ENCODE data around the gene CD80. TPM values are rescaled to one million over a fixed set of nuclear protein-coding genes. Genes with fewer than 3 reads are reported as not detected.

CD80 gene
- total and polyA plus RNA-seq, 10 of the 15 experiments (the other 5 are each of a cell fraction or from before 2014, with no cell fraction given) = 41.4 to 137 (median 58.1) TPM

GRCh38 chr3:119599558-119600174 is 40.3 kb upstream of the CD80 start:
- Histone ChIP-seq H3K36me3 (ENCODE audit: control insufficient read depth in 2 of 2, insufficient read depth in 2 of 2, low read length in 1 of 2) (no peaks in the 10 kb centered on the region), H3K27me3 (replicated peaks in 1 of 2; ENCODE audit: control insufficient read depth in 2 of 2, insufficient read depth in 2 of 2, low read length in 1 of 2) (no peaks in the 10 kb centered on the region), H3K27ac (ENCODE audit: control insufficient read depth, insufficient read depth) (peak overlapping the region; percentile 87), H2AFZ (ENCODE audit: control insufficient read depth, low read depth, low read length) (peak overlapping the region; percentile 68; the same call in 1 of the 2 replicates), H3K4me3 (peak overlapping the region; percentile 43), H3K79me2 (ENCODE audit: control insufficient read depth, insufficient read depth, low read length) (peaks cover 26% of the 10 kb centered on the region), H3K9me3 (replicated peaks; ENCODE audit: control insufficient read depth, insufficient read depth, low read length) (no peaks in the 10 kb centered on the region), H3K4me2 (ENCODE audit: control insufficient read depth, insufficient read depth) (peak overlapping the region; percentile 80), H3K9ac (ENCODE audit: control insufficient read depth, insufficient read depth, low read length) (peak overlapping the region; percentile 80), H4K20me1 (ENCODE audit: control insufficient read depth, insufficient read depth) (no peaks in the 10 kb centered on the region), H3K4me1 (ENCODE audit: control insufficient read depth, insufficient read depth, low read length) (peaks cover 64% of the 10 kb centered on the region)
- peak; percentile 11 for ATAC-seq
- no TSS peak for BruUV-seq (replicated peaks)
- CTCF ChIA-PET = interaction anchor here (0.6 to 9.5 kb wide), 35 partner anchors 9 to 359 kb away, joined by 3 to 296 read pairs (median 10); partner anchors contain the start of genes ADPRH, B4GALT4, CD80 and COX17
- POLR2A ChIA-PET = interaction anchor here (0.8 to 10.4 kb wide), 25 partner anchors 11 to 305 kb away, joined by 3 to 133 read pairs (median 8); partner anchors contain the start of genes ADPRH, CD80, COX17 and TIMMDC1
- WGBS (ENCODE audit: insufficient coverage, insufficient replicate concordance, low lambda C conversion rate, missing lambda C conversion rate) = 21% methylated on average over 6 of the region's 6 CpGs
- RAD21 ChIA-PET (ENCODE audit: unreplicated experiment) = interaction anchor here (1.0 to 7.2 kb wide), 30 partner anchors 13 to 818 kb away, joined by 3 to 239 read pairs (median 12); partner anchors contain the start of genes ADPRH, ARHGAP31, CD80 and COX17
- in situ Hi-C loops (cut with MboI) (loop anchor here (5.0 kb wide), 1 partner anchor 78 kb away; the partner anchor contains the start of gene COX17), intact Hi-C loops (cut with micrococcal nuclease; ENCODE audit: unreplicated experiment) (loop anchor here (1.0 kb wide), 3 partner anchors 39 to 98 kb away; partner anchors contain the start of gene COX17)
- SMC1A ChIA-PET (ENCODE audit: uncharacterized antibody, unreplicated experiment) = interaction anchor here (0.6 to 7.6 kb wide), 33 partner anchors 11 to 365 kb away, joined by 3 to 329 read pairs (median 7); partner anchors contain the start of genes ADPRH, CD80, COX17 and TIMMDC1
- FAIRE-seq = no peak
- no peak for DNase-seq (ENCODE audit: low read depth, low spot score)
- TF ChIP-seq IKZF1 (conservative IDR thresholded peaks at IDR 0.05) (peak; percentile 34; the same call in 1 of the 2 replicates), FOXM1 (IDR thresholded peaks at IDR 0.05; ENCODE audit: low read depth, low read length) (peak; percentile 58; the same call in 1 of the 2 replicates), WRNIP1 (IDR thresholded peaks at IDR 0.05; ENCODE audit: borderline replicate concordance, low read depth, low read length) (0 out of 2 replicates have a peak, but pooled peaks have one; percentile 42), RUNX3 (IDR thresholded peaks at IDR 0.05; ENCODE audit: low read length) (peak; percentile 54), BCL3 (IDR thresholded peaks at IDR 0.05; ENCODE audit: borderline replicate concordance, insufficient read depth, low read depth, low read length, poor library complexity, severe bottlenecking) (peak; percentile 81), ZNF207 (IDR thresholded peaks at IDR 0.05; ENCODE audit: borderline replicate concordance) (no peak), EP300 (IDR thresholded peaks at IDR 0.05; ENCODE audit: borderline replicate concordance in 1 of 2, control insufficient read depth in 1 of 2, low read depth in 2 of 2, low read length in 2 of 2) (0 out of 4 replicates have a peak, but pooled peaks of 1 of the 2 experiments have one; percentile 6), ATF7 (IDR thresholded peaks at IDR 0.05; ENCODE audit: low read depth) (0 out of 2 replicates have a peak, but pooled peaks have one; percentile 10), PRDM15 (CRISPR knock-in tag; IDR thresholded peaks at IDR 0.05) (no peak), ZNF687 (IDR thresholded peaks at IDR 0.05) (peak; percentile 66; the same call in 1 of the 2 replicates), HDAC2 (IDR thresholded peaks at IDR 0.05) (no peak), NRF1 (conservative IDR thresholded peaks at IDR 0.05; ENCODE audit: low read depth, low read length) (no peak)
